ENCODE measurements around the gene SPAG17. TPM values are rescaled to one million over a fixed set of nuclear protein-coding genes. Genes with fewer than 3 reads are reported as not detected.
A peak's percentile ranks its signal among the peaks of the same experiment; 100 is the strongest.

SPAG17 gene
- polyA plus RNA-seq, 1 donor = 1.4 TPM

DNA sequence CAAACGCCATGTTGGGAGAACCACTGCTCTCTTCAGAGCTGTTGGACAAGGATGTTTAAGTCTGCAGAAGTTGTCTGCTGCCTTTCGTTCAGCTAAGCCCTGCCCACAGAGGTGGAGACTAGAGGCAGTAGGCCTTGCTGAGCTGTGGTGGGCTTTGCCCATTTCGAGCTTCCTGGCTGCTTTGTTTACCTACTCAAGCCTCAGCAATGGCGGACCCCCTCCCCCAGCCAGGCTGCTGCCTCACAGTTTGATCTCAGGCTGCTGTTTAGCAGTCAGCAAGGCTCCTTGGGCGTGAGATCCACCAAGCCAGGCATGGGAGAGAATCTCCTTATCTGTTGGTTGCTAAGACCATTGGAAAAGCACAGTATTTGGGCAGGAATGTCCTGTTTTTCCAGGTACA is 180.7 kb downstream of the SPAG17 start:
- WGBS (ENCODE audit: insufficient coverage, low lambda C conversion rate) = no CpG with 5 or more reads among the region's 5 CpGs
- no peak for DNase-seq
- Histone ChIP-seq H3K4me1 (ENCODE audit: control insufficient read depth, insufficient read depth, low read length) (no peaks in the 10 kb centered on the region), H3K27ac (ENCODE audit: low read length) (no peak overlapping the region), H3K9me3 (ENCODE audit: control insufficient read depth, low read depth, low read length) (no peaks in the 10 kb centered on the region), H3K36me3 (ENCODE audit: control insufficient read depth, insufficient read depth, low read length) (no peaks in the 10 kb centered on the region), H3K4me3 (ENCODE audit: low read length) (no peak overlapping the region), H3K27me3 (ENCODE audit: control insufficient read depth, insufficient read depth, low read length) (no peaks in the 10 kb centered on the region)

DNA sequence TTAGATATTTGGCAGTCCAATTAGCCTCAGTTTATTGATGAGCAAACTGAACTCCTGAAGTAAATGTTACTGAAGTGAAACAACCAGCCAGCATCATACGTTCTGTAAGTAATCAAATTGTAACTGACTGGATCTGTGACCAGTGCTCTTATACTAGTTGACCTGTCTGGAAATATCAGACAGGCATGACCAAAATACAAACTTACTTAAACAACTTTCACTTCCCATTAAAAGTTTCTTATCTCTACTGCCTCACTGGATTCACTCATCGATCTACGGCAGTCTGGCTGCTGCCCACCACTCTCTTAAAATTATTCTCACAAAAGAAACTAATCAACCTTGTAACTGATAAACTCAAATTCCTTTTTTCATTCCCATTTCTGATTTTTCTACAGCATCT is 199.1 kb downstream of the SPAG17 start:
- H3K4me1 ChIP-seq (ENCODE audit: control insufficient read depth, insufficient read depth, low read length) = no peaks in the 10 kb centered on the region
- no peaks in the 10 kb centered on the region for H3K36me3 ChIP-seq (ENCODE audit: control insufficient read depth, insufficient read depth, low read length)
- H3K9me3 ChIP-seq (ENCODE audit: control insufficient read depth, low read depth, low read length) = no peaks in the 10 kb centered on the region
- DNase-seq = no peak
- H3K27me3 ChIP-seq (ENCODE audit: control insufficient read depth, insufficient read depth, low read length) = no peaks in the 10 kb centered on the region
- WGBS (ENCODE audit: insufficient coverage, low lambda C conversion rate) = 93% methylated on average over 2 of the region's 3 CpGs
- H3K27ac ChIP-seq (ENCODE audit: low read length) = no peak overlapping the region
- no peak overlapping the region for H3K4me3 ChIP-seq (ENCODE audit: low read length)

DNA sequence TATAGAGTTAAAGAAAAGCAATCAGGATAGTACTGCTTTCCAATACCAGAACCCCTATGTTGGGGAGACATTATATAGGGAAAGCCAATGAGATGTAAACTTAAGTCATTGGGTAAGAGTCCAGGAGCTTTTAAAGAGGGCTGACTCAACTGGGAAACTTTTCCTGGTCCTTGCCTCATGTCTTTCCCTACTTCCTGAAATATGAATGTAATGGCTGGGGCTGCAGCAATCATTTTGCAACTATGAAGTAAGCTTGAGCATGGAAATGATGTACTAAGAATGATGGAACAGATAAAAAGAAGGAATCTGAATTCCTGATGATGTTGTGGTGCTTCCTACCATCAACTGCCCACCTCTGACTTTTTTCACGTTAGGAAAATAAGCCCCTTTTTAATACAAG is 199.8 kb downstream of the SPAG17 start:
- Histone ChIP-seq H3K27ac (ENCODE audit: low read length) (no peak overlapping the region), H3K27me3 (ENCODE audit: control insufficient read depth, insufficient read depth, low read length) (no peaks in the 10 kb centered on the region), H3K4me1 (ENCODE audit: control insufficient read depth, insufficient read depth, low read length) (no peaks in the 10 kb centered on the region), H3K36me3 (ENCODE audit: control insufficient read depth, insufficient read depth, low read length) (no peaks in the 10 kb centered on the region), H3K9me3 (ENCODE audit: control insufficient read depth, low read depth, low read length) (no peaks in the 10 kb centered on the region), H3K4me3 (ENCODE audit: low read length) (no peak overlapping the region)
- no peak for DNase-seq
- WGBS (ENCODE audit: insufficient coverage, low lambda C conversion rate) = 63% methylated on average over 1 of the region's 1 CpG

DNA sequence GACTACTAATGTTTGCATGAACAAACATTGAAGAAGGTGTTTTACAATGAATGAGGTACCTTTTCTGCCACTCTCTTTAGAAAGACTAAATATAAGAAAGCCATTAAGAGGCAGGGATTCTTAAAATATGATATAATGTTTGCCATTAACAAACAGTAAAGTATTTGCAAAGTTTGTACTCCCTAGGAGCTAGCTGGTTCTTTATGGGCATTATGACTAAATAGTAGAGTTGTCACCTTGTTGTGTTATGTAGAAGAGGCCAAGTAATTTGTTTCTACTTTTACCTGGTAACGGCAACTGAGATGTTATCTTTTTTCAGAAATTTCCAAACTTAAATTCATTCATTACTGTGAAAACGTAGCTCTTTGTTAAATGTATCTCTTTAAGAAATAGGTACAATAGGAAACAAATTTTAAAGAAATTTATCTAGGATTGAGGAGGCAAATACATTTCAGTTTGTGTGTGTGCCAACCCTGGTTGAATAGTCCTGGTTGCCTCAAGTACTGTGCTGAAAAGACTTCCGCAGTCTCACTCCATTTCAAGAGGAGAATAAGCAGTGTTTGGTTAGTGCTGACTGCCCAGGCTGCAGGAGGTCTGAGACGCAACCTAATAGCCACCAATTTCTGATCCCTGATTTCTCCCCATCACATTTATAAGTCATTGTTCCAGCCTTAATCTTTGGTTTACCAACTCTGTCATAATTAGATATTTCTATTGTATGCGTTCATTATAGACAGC is 203.4 kb downstream of the SPAG17 start:
- H3K36me3 ChIP-seq (ENCODE audit: control insufficient read depth, insufficient read depth, low read length) = no peaks in the 10 kb centered on the region
- 90% methylated on average over 2 of the region's 5 CpGs for WGBS (ENCODE audit: insufficient coverage, low lambda C conversion rate)
- no peak overlapping the region for H3K4me3 ChIP-seq (ENCODE audit: low read length)
- H3K9me3 ChIP-seq (ENCODE audit: control insufficient read depth, low read depth, low read length) = no peaks in the 10 kb centered on the region
- no peaks in the 10 kb centered on the region for H3K27me3 ChIP-seq (ENCODE audit: control insufficient read depth, insufficient read depth, low read length)
- no peaks in the 10 kb centered on the region for H3K4me1 ChIP-seq (ENCODE audit: control insufficient read depth, insufficient read depth, low read length)
- H3K27ac ChIP-seq (ENCODE audit: low read length) = no peak overlapping the region
- no peak for DNase-seq

DNA sequence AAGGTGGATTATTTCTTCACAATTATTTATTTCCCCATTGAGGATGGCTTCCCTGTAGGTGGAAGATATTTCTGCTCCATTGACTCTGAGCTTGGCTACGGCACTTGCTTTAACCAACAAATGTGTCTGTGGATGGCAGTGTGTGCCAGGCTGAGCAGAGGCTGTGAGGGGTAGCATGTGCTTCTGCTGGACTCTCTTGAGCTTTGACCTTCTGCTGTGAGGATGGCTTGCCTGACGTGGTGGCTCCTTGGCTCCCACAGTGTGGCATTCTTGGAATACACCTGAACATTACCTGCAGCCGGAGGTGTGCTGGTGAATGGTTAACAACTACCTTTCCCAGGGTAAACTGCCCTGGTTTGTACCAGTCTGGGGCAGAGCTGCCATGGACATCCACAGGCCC is 208.6 kb downstream of the SPAG17 start:
- H3K27ac ChIP-seq (ENCODE audit: low read length) = no peak overlapping the region
- no peaks in the 10 kb centered on the region for H3K9me3 ChIP-seq (ENCODE audit: control insufficient read depth, low read depth, low read length)
- H3K27me3 ChIP-seq (ENCODE audit: control insufficient read depth, insufficient read depth, low read length) = no peaks in the 10 kb centered on the region
- no peak overlapping the region for H3K4me3 ChIP-seq (ENCODE audit: low read length)
- no peaks in the 10 kb centered on the region for H3K36me3 ChIP-seq (ENCODE audit: control insufficient read depth, insufficient read depth, low read length)
- no CpG with 5 or more reads among the region's 3 CpGs for WGBS (ENCODE audit: insufficient coverage, low lambda C conversion rate)
- DNase-seq = peak in 1 of 2 donors; percentile 4
- no peaks in the 10 kb centered on the region for H3K4me1 ChIP-seq (ENCODE audit: control insufficient read depth, insufficient read depth, low read length)

DNA sequence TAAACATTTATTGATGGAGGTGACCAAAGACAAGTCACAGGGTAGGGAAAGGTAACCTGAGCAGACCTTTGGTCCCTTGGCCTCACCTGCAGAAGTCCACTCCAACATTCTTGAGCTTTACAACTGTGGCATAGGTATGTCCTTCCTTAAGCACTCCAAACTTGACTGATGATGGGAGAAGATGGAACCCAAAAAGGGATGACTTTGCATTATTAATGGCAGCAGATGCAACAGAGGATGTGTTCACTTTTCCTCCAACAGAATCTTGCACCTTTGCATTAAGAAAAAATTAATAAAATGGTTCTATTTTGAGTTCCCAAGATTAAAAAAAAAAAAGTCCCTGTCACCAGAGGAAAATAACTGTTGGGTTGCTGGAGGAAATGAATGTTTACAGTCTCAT is 213.3 kb downstream of the SPAG17 start:
- no peak overlapping the region for H3K4me3 ChIP-seq (ENCODE audit: low read length)
- no peaks in the 10 kb centered on the region for H3K9me3 ChIP-seq (ENCODE audit: control insufficient read depth, low read depth, low read length)
- no peaks in the 10 kb centered on the region for H3K4me1 ChIP-seq (ENCODE audit: control insufficient read depth, insufficient read depth, low read length)
- DNase-seq = peak in 1 of 2 donors; percentile 6
- no peaks in the 10 kb centered on the region for H3K27me3 ChIP-seq (ENCODE audit: control insufficient read depth, insufficient read depth, low read length)
- H3K36me3 ChIP-seq (ENCODE audit: control insufficient read depth, insufficient read depth, low read length) = no peaks in the 10 kb centered on the region
- H3K27ac ChIP-seq (ENCODE audit: low read length) = no peak overlapping the region

DNA sequence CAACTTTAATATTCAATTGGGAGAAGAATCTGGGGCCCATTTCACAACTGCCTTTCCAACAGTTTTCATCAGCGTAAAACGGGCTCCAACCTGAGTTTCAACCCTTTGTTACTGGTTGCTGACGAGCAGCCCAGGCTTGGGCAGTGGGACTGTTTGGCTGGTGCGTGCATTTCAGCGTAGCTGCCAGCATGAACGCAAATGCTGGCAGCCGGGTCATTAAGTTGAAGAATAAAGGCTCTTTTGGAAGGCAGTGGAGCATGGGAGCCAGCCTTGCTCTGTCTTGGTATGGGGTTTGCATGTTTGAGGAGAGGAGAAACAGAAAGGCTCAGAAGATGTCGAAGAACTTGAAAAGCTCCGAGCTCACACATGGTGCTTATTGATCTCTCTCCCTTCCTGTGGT is 214.8 kb downstream of the SPAG17 start:
- H3K27ac ChIP-seq (ENCODE audit: low read length) = no peak overlapping the region
- H3K9me3 ChIP-seq (ENCODE audit: control insufficient read depth, low read depth, low read length) = no peaks in the 10 kb centered on the region
- DNase-seq = no peak
- no peaks in the 10 kb centered on the region for H3K27me3 ChIP-seq (ENCODE audit: control insufficient read depth, insufficient read depth, low read length)
- no CpG with 5 or more reads among the region's 9 CpGs for WGBS (ENCODE audit: insufficient coverage, low lambda C conversion rate)
- no peaks in the 10 kb centered on the region for H3K36me3 ChIP-seq (ENCODE audit: control insufficient read depth, insufficient read depth, low read length)
- no peaks in the 10 kb centered on the region for H3K4me1 ChIP-seq (ENCODE audit: control insufficient read depth, insufficient read depth, low read length)
- no peak overlapping the region for H3K4me3 ChIP-seq (ENCODE audit: low read length)

DNA sequence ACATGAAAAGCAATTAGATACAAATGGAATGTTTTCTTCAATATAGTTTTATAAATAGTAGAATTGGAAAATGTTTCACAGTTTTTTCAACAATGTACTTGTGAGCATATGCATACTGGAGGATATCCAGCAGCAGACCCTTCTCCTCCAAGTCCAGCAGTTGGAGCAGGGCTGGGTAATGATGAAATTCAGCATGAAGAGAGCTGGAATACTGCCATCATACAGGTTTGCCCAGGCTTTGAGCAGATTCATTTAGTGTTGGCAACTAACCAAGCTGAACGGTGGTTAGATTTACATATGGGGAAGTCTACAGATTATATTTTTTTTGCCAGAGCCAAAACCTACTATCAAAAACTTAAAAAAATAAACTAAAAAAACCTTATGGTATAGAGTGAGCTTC is 217.1 kb downstream of the SPAG17 start:
- Histone ChIP-seq H3K9me3 (ENCODE audit: control insufficient read depth, low read depth, low read length) (no peaks in the 10 kb centered on the region), H3K4me1 (ENCODE audit: control insufficient read depth, insufficient read depth, low read length) (no peaks in the 10 kb centered on the region), H3K4me3 (ENCODE audit: low read length) (no peak overlapping the region), H3K36me3 (ENCODE audit: control insufficient read depth, insufficient read depth, low read length) (peaks cover 2% of the 10 kb centered on the region), H3K27me3 (ENCODE audit: control insufficient read depth, insufficient read depth, low read length) (no peaks in the 10 kb centered on the region), H3K27ac (ENCODE audit: low read length) (no peak overlapping the region)
- no peak for DNase-seq
- WGBS (ENCODE audit: insufficient coverage, low lambda C conversion rate) = no CpG with 5 or more reads among the region's 1 CpG

DNA sequence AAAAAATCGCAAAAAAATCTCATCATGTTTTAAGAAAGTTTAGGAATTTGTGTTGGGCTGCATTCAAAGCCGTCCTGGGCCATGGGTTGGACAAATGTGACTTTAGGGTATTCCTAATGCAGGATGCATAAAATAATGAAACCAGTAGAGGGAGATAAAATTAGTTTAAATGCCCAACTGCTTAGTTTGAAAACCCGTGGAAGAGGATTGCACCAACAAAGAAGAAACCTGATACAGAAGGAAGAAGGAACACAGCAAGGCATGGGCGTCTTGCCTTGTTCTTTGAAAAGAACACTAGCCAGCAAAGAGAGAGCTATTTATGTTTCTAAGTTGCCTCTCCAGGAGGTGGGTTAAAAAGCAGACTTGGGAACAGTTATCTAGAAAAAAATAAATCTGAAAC is 217.6 kb downstream of the SPAG17 start:
- DNase-seq = no peak
- Histone ChIP-seq H3K4me3 (ENCODE audit: low read length) (no peak overlapping the region), H3K27ac (ENCODE audit: low read length) (no peak overlapping the region), H3K4me1 (ENCODE audit: control insufficient read depth, insufficient read depth, low read length) (no peaks in the 10 kb centered on the region), H3K9me3 (ENCODE audit: control insufficient read depth, low read depth, low read length) (no peaks in the 10 kb centered on the region), H3K27me3 (ENCODE audit: control insufficient read depth, insufficient read depth, low read length) (no peaks in the 10 kb centered on the region), H3K36me3 (ENCODE audit: control insufficient read depth, insufficient read depth, low read length) (peaks cover 5% of the 10 kb centered on the region)
- 50% methylated on average over 2 of the region's 4 CpGs for WGBS (ENCODE audit: insufficient coverage, low lambda C conversion rate)

DNA sequence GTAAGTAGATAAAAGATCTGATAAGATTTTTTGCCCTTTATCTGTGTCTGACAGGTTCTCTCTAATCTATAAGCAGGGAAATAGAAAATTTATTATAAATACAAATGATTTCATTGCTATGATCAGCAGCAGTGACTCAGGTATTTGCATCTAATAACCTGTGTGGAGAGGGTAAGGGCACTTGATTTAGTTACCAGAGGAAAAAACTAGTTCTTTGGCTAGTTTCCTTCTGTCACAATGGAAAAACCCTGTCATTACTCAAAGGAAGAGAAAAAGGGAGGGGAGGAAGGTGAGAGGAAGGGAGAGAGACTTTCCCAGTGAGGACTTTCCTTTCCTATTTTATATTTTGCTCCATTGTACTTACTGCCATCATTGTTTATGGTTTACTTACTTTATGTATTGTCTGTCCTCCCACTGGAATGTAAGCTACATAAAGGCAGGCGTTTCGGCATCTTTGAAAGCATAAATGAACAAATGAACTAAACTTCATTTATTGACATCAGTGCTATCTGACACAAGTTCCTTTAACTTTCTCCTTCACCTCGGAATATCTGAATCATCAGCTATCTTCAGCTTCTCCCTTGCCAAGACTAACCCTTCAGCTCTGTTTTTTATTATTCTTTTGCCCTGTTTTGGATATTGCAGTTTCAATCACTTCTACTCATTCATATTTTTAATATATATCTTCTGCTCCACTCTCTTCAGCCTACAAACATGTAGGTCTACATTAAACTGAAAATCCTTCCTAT is 220.6 kb downstream of the SPAG17 start:
- H3K27ac ChIP-seq (ENCODE audit: low read length) = no peak overlapping the region
- no peak for DNase-seq
- WGBS (ENCODE audit: insufficient coverage, low lambda C conversion rate) = 100% methylated on average over 1 of the region's 3 CpGs
- H3K4me1 ChIP-seq (ENCODE audit: control insufficient read depth, insufficient read depth, low read length) = no peaks in the 10 kb centered on the region
- H3K4me3 ChIP-seq (ENCODE audit: low read length) = no peak overlapping the region
- no peaks in the 10 kb centered on the region for H3K9me3 ChIP-seq (ENCODE audit: control insufficient read depth, low read depth, low read length)
- H3K27me3 ChIP-seq (ENCODE audit: control insufficient read depth, insufficient read depth, low read length) = no peaks in the 10 kb centered on the region
- H3K36me3 ChIP-seq (ENCODE audit: control insufficient read depth, insufficient read depth, low read length) = peaks cover 15% of the 10 kb centered on the region

DNA sequence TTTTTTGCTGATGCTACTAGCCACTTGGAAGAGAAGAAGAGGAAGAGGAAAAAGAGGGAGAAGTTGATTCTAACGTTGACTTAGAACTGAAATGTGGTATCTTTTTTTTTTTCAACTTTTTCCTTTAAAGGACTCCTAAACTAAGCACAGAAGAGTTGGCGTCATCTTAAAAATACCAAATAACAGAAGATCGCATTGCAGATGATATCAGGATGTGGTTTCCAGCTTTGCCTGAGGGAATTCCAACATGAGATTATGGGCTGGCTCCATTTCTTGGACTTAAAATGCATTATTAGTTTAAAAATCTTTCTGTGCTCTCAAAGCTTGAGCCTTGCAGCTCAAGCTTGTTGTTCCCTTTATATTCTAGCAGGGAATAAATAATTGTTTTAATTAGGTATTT is 225.7 kb downstream of the SPAG17 start:
- Histone ChIP-seq H3K4me1 (ENCODE audit: control insufficient read depth, insufficient read depth, low read length) (no peaks in the 10 kb centered on the region), H3K27me3 (ENCODE audit: control insufficient read depth, insufficient read depth, low read length) (no peaks in the 10 kb centered on the region), H3K9me3 (ENCODE audit: control insufficient read depth, low read depth, low read length) (no peaks in the 10 kb centered on the region), H3K36me3 (ENCODE audit: control insufficient read depth, insufficient read depth, low read length) (peaks cover 41% of the 10 kb centered on the region), H3K4me3 (ENCODE audit: low read length) (no peak overlapping the region), H3K27ac (ENCODE audit: low read length) (no peak overlapping the region)
- no peak for DNase-seq
- WGBS (ENCODE audit: insufficient coverage, low lambda C conversion rate) = 95% methylated on average over 3 of the region's 3 CpGs
